ENCODE data around the gene OSBPL5.
"Not testable (repeated sequence)": the region's sequence is repeated elsewhere in the genome, so short reads cannot be mapped to it uniquely, and the experiment has no call there.

GRCh38 chr11:3066308-3066707 is 98.8 kb downstream of the OSBPL5 start:
- not testable (repeated sequence) for TF ChIP-seq CTCF, POLR2A (IDR thresholded peaks at IDR 0.05)

Measured in heart left ventricle (tissue), 13 donors.